Measurements from ENCODE around the gene CUBN.

DNA sequence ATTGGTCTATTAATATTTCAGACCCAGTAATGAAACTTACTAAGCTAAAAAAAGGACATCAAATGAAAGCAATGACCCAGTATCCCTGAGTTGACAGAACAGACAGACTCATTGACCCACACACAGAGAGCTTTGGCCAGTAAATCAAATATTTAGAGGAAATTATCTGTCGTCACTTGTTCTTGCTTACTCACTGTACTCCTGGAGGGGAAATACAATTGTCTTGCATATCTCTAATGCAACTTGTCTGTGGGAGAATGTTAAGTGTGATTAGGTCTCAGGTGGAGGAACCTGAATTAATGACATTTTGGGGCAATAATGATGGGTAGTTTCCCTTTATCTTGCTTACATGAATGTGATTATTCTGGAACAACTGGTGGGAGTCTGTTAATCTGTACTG is 80.4 kb downstream of the CUBN start:
- TF ChIP-seq, protein P1, sequence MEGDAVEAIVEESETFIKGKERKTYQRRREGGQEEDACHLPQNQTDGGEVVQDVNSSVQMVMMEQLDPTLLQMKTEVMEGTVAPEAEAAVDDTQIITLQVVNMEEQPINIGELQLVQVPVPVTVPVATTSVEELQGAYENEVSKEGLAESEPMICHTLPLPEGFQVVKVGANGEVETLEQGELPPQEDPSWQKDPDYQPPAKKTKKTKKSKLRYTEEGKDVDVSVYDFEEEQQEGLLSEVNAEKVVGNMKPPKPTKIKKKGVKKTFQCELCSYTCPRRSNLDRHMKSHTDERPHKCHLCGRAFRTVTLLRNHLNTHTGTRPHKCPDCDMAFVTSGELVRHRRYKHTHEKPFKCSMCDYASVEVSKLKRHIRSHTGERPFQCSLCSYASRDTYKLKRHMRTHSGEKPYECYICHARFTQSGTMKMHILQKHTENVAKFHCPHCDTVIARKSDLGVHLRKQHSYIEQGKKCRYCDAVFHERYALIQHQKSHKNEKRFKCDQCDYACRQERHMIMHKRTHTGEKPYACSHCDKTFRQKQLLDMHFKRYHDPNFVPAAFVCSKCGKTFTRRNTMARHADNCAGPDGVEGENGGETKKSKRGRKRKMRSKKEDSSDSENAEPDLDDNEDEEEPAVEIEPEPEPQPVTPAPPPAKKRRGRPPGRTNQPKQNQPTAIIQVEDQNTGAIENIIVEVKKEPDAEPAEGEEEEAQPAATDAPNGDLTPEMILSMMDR (conservative IDR thresholded peaks at IDR 0.05) = no peak
- no peak for TF ChIP-seq ZFX (IDR thresholded peaks at IDR 0.05)
